Inflammatory macrophage (primary cell): ENCODE data around the gene NDC80.
A peak's percentile ranks its signal among the peaks of the same experiment; 100 is the strongest.
"Not testable (repeated sequence)": the region's sequence is repeated elsewhere in the genome, so short reads cannot be mapped to it uniquely, and the experiment has no call there.

ENCODE experiments used
- DNase-seq, 2 donors: peaks; one replicate each; pipeline ENCODE4 v3.0.0-alpha.2; 2020 to 2022
- total RNA-seq, 18 experiments: gene quantifications; one replicate each; lab custom pipeline; 2026; ENCODE audit warnings: mixed read lengths in 6 of 18, inconsistent platforms in 2 of 18; lab: John Stamatoyannopoulos, UW

The NDC80 gene
- 4.2 to 32.2 (median 14.0) reads per million in 18 experiments for total RNA-seq

GRCh38 chr18:2571200-2572170 is at the start of gene NDC80, which contains the start of gene METTL4:
TSS of gene NDC80 (plus strand) at chr18:2571557. CDS start at chr18:2572986, 1,429 bp downstream.
TSS of gene METTL4 (minus strand) at chr18:2571505. CDS start at chr18:2567216, 4,289 bp downstream.
- DNase-seq = peak; percentile 91 to 92

- DNase-seq = no peak
These were observed 49.2 kb upstream of the NDC80 start for GRCh38 chr18:2522112-2522511.

GRCh38 chr18:2524794-2525198 is 46.6 kb upstream of the NDC80 start:
- DNase-seq = not testable (repeated sequence)

GRCh38 chr18:2526329-2526728 is 45.0 kb upstream of the NDC80 start:
- no peak for DNase-seq

GRCh38 chr18:2529154-2529553 is 42.2 kb upstream of the NDC80 start:
- DNase-seq = no peak

GRCh38 chr18:2531751-2532150 is 39.6 kb upstream of the NDC80 start:
- no peak for DNase-seq

GRCh38 chr18:2532797-2533196 is 38.6 kb upstream of the NDC80 start:
- no peak for DNase-seq

GRCh38 chr18:2534906-2535305 is 36.5 kb upstream of the NDC80 start:
- no peak for DNase-seq

GRCh38 chr18:2535419-2535910 is 35.9 kb upstream of the NDC80 start:
- DNase-seq = no peak

- no peak for DNase-seq
These were observed 35.3 kb upstream of the NDC80 start for GRCh38 chr18:2536063-2536462.

GRCh38 chr18:2536493-2536892 is 34.9 kb upstream of the NDC80 start:
- DNase-seq = no peak

- no peak for DNase-seq
These were observed 34.1 kb upstream of the NDC80 start for GRCh38 chr18:2537296-2537695.

GRCh38 chr18:2538236-2538635 is 33.1 kb upstream of the NDC80 start:
- no peak for DNase-seq

- DNase-seq = no peak
These were observed 32.5 kb upstream of the NDC80 start for GRCh38 chr18:2538844-2539243.

- no peak for DNase-seq
These were observed 30.8 kb upstream of the NDC80 start for GRCh38 chr18:2540575-2540974.

- DNase-seq = peak in 1 of 2 donors; percentile 50
These were observed 29.3 kb upstream of the NDC80 start for GRCh38 chr18:2541925-2542563.

- no peak for DNase-seq
These were observed 26.2 kb upstream of the NDC80 start for GRCh38 chr18:2545155-2545554.

GRCh38 chr18:2547477-2548087 is 23.8 kb upstream of the NDC80 start:
- peak in 1 of 2 donors; percentile 40 for DNase-seq

GRCh38 chr18:2549462-2549861 is 21.9 kb upstream of the NDC80 start:
- no peak for DNase-seq

GRCh38 chr18:2551425-2551824 is 19.9 kb upstream of the NDC80 start:
- no peak for DNase-seq

GRCh38 chr18:2554696-2555095 is 16.7 kb upstream of the NDC80 start:
- DNase-seq = no peak

- DNase-seq = no peak
These were observed 15.5 kb upstream of the NDC80 start for GRCh38 chr18:2555895-2556294.

- DNase-seq = no peak
These were observed 13.8 kb upstream of the NDC80 start for GRCh38 chr18:2557536-2557935.
